ENCODE measurements around the gene OVCA2.

The OVCA2 gene

DNA sequence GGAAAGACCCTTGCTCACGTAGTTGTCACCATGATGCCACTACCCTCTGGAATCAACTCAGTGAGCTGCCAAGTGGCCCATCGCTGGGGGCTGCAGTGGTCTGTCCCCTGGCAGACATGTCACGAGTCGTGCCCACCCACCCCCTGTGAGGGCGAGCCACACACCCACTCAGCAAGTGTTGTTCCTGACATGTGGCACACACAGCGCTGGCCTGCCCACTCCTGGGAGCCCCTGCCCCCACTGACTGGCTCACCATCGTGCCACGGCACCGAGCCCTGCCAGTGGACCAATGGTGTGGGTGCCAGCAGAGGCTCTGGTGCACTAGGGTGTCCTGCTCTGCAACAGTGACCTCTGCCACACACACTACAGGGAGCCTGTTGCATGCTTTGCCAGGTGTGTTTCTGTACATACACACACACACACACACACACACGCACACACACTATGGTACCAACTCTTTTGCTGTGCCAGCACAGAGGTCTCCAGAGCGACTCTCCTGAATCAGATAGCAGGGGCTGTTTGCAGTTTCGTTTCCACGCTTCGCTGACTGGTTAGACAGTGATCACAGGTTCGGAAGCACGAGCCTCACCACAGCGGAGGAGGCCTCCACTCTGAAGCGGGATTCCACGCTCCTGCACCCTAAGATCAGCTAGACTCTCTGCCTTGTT, 24.4 kb upstream of the OVCA2 start:
- H3K9me3 ChIP-seq: no peaks in the 10 kb centered on the region
- peaks cover 0 to 31% (median 28%) of the 10 kb centered on the region in 4 donors for H3K4me1 ChIP-seq
- no peaks in the 10 kb centered on the region for H3K27me3 ChIP-seq
- intact Hi-C loops (cut with DNase I; ENCODE audit: low total_unique reads): no loop called here
- TF ChIP-seq, protein P1, sequence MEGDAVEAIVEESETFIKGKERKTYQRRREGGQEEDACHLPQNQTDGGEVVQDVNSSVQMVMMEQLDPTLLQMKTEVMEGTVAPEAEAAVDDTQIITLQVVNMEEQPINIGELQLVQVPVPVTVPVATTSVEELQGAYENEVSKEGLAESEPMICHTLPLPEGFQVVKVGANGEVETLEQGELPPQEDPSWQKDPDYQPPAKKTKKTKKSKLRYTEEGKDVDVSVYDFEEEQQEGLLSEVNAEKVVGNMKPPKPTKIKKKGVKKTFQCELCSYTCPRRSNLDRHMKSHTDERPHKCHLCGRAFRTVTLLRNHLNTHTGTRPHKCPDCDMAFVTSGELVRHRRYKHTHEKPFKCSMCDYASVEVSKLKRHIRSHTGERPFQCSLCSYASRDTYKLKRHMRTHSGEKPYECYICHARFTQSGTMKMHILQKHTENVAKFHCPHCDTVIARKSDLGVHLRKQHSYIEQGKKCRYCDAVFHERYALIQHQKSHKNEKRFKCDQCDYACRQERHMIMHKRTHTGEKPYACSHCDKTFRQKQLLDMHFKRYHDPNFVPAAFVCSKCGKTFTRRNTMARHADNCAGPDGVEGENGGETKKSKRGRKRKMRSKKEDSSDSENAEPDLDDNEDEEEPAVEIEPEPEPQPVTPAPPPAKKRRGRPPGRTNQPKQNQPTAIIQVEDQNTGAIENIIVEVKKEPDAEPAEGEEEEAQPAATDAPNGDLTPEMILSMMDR (IDR thresholded peaks at IDR 0.05): no peak
- no peaks in the 10 kb centered on the region for H3K36me3 ChIP-seq
- DNase-seq: no peak
- H3K27ac ChIP-seq: no peak overlapping the region
- no peak overlapping the region for H3K4me3 ChIP-seq

- no peaks in the 10 kb centered on the region for H3K9me3 ChIP-seq
- DNase-seq: no peak
- no peak overlapping the region for H3K27ac ChIP-seq
- intact Hi-C loops (cut with DNase I; ENCODE audit: low total_unique reads): no loop called here
- no peak overlapping the region for H3K4me3 ChIP-seq
- peaks cover 0 to 26% (median 24%) of the 10 kb centered on the region in 4 donors for H3K4me1 ChIP-seq
- TF ChIP-seq, protein P1 (IDR thresholded peaks at IDR 0.05): no peak
- H3K36me3 ChIP-seq: no peaks in the 10 kb centered on the region
- peaks cover 0 to 14% of the 10 kb centered on the region in 2 donors for H3K27me3 ChIP-seq
Observed at GRCh38 chr17:2018716-2019510, 22.9 kb upstream of the OVCA2 start.

DNA sequence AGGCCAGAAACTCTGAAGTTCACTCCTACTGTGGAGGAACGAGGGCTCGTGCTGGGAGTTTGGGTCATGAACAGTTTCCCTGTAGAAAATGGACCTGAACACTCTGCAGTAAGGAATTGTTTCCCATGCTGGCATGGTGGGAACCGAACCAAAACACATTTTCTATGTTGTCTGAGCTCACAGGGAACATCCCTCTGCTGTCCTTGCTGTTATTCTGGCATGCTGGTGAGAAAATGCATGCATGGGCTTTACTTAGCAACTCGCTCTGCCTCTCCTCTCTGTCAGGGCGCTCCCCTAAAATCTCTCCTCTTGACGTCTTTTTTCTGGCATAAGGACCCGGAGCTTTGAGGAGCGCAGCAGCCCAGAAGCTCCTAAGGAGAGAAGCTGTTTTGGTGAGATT, 22.1 kb upstream of the OVCA2 start:
- Histone ChIP-seq H3K27ac (no peak overlapping the region), H3K9me3 (no peaks in the 10 kb centered on the region), H3K36me3 (no peaks in the 10 kb centered on the region), H3K4me1 (peaks cover 0 to 26% (median 24%) of the 10 kb centered on the region in 4 donors), H3K4me3 (no peak overlapping the region), H3K27me3 (peaks cover 0 to 23% of the 10 kb centered on the region in 2 donors)
- no peak for DNase-seq
- intact Hi-C loops (cut with DNase I; ENCODE audit: low total_unique reads): no loop called here
- TF ChIP-seq, protein P1 (IDR thresholded peaks at IDR 0.05): no peak

DNA sequence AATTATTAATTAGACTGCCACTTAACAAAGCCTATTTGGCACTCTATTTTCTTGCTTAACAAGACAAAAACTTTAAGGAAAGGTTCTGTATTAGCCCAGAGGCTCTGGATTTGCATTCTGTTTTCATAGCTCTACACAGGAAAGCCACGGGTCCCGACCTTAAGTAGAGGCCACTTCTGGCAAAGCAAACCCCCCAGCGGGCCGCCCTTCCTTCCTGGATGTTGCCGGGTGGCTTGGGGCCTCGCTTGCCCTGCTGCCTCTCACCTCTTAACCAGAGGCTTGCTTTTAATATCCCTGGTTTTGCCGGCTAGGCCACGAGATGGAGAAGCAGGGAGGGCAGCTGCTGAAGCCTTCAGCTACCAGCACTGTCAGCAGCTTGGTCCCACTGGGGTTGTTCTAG, 21.1 kb upstream of the OVCA2 start:
- intact Hi-C loops (cut with DNase I; ENCODE audit: low total_unique reads): no loop called here
- peaks cover 0 to 32% of the 10 kb centered on the region in 2 donors for H3K27me3 ChIP-seq
- DNase-seq: no peak
- no peak overlapping the region for H3K27ac ChIP-seq
- H3K4me1 ChIP-seq: peaks cover 0 to 28% (median 26%) of the 10 kb centered on the region in 4 donors
- H3K9me3 ChIP-seq: no peaks in the 10 kb centered on the region
- H3K36me3 ChIP-seq: no peaks in the 10 kb centered on the region
- TF ChIP-seq, protein P1 (IDR thresholded peaks at IDR 0.05): no peak
- H3K4me3 ChIP-seq: no peak overlapping the region

- intact Hi-C loops (cut with DNase I; ENCODE audit: low total_unique reads): no loop called here
- TF ChIP-seq, protein P1 (IDR thresholded peaks at IDR 0.05): no peak
- DNase-seq: no peak
- Histone ChIP-seq H3K4me3 (no peak overlapping the region), H3K4me1 (peaks cover 0 to 35% (median 32%) of the 10 kb centered on the region in 4 donors), H3K27me3 (peaks cover 0 to 51% of the 10 kb centered on the region in 2 donors), H3K36me3 (no peaks in the 10 kb centered on the region), H3K27ac (no peak overlapping the region), H3K9me3 (no peaks in the 10 kb centered on the region)
Observed at GRCh38 chr17:2022647-2023240, 19.1 kb upstream of the OVCA2 start.
